Measurements from ENCODE around the gene G6PC3.
"Not testable (repeated sequence)": the region's sequence is repeated elsewhere in the genome, so short reads cannot be mapped to it uniquely, and the experiment has no call there.

The G6PC3 gene

GRCh38 chr17:44070455-44071197, at the start of gene G6PC3:
TSS of gene G6PC3 (plus strand) at chr17:44070735. CDS start at chr17:44070966, 231 bp downstream.
- peak; percentile 79 to 86 for DNase-seq (ENCODE audit: low read depth in 2 of 2)

- not testable (repeated sequence) for DNase-seq (ENCODE audit: low read depth in 2 of 2)
Measured at GRCh38 chr17:44021227-44021626, 49.3 kb upstream of the G6PC3 start.

- no peak for DNase-seq (ENCODE audit: low read depth in 2 of 2)
Measured at GRCh38 chr17:44022246-44022645, 48.3 kb upstream of the G6PC3 start.

- DNase-seq (ENCODE audit: low read depth in 2 of 2), result no peak
Measured at GRCh38 chr17:44023545-44024270, 46.8 kb upstream of the G6PC3 start.

- DNase-seq (ENCODE audit: low read depth in 2 of 2), result no peak
Measured at GRCh38 chr17:44024271-44024663, 46.3 kb upstream of the G6PC3 start.

GRCh38 chr17:44024853-44025252, 45.7 kb upstream of the G6PC3 start:
- DNase-seq (ENCODE audit: low read depth in 2 of 2), result no peak

- no peak for DNase-seq (ENCODE audit: low read depth in 2 of 2)
Measured at GRCh38 chr17:44029736-44030135, 40.8 kb upstream of the G6PC3 start.

GRCh38 chr17:44030482-44030881, 40.1 kb upstream of the G6PC3 start:
- DNase-seq (ENCODE audit: low read depth in 2 of 2), result no peak

- DNase-seq (ENCODE audit: low read depth in 2 of 2), result no peak
Measured at GRCh38 chr17:44033861-44034408, 36.6 kb upstream of the G6PC3 start.

GRCh38 chr17:44034688-44035087, 35.8 kb upstream of the G6PC3 start:
- not testable (repeated sequence) for DNase-seq (ENCODE audit: low read depth in 2 of 2)

GRCh38 chr17:44037471-44037870, 33.1 kb upstream of the G6PC3 start:
- no peak for DNase-seq (ENCODE audit: low read depth in 2 of 2)

GRCh38 chr17:44038604-44039011, 31.9 kb upstream of the G6PC3 start:
- DNase-seq (ENCODE audit: low read depth in 2 of 2), result no peak

- DNase-seq (ENCODE audit: low read depth in 2 of 2), result no peak
Measured at GRCh38 chr17:44039829-44040635, 30.5 kb upstream of the G6PC3 start.

- DNase-seq (ENCODE audit: low read depth in 2 of 2), result no peak
Measured at GRCh38 chr17:44043272-44043696, 27.3 kb upstream of the G6PC3 start.

GRCh38 chr17:44044071-44044470, 26.5 kb upstream of the G6PC3 start:
- DNase-seq (ENCODE audit: low read depth in 2 of 2), result no peak

- no peak for DNase-seq (ENCODE audit: low read depth in 2 of 2)
Measured at GRCh38 chr17:44045486-44045885, 25.0 kb upstream of the G6PC3 start.

- DNase-seq (ENCODE audit: low read depth in 2 of 2), result not testable (repeated sequence)
Measured at GRCh38 chr17:44046893-44047292, 23.6 kb upstream of the G6PC3 start.

- DNase-seq (ENCODE audit: low read depth in 2 of 2), result no peak
Measured at GRCh38 chr17:44049294-44050060, 21.1 kb upstream of the G6PC3 start.

- DNase-seq (ENCODE audit: low read depth in 2 of 2), result no peak
Measured at GRCh38 chr17:44053125-44053872, 17.2 kb upstream of the G6PC3 start.

GRCh38 chr17:44059101-44059892, 11.2 kb upstream of the G6PC3 start:
- no peak for DNase-seq (ENCODE audit: low read depth in 2 of 2)

Data from stimulated activated CD4-positive, alpha-beta T cell treated with anti-CD3 and anti-CD28 coated beads, Interleukin-15, amount 100 ng/mL, for 48 hours (primary cell).